Measurements from ENCODE around the gene MYADML2.

The MYADML2 gene

DNA sequence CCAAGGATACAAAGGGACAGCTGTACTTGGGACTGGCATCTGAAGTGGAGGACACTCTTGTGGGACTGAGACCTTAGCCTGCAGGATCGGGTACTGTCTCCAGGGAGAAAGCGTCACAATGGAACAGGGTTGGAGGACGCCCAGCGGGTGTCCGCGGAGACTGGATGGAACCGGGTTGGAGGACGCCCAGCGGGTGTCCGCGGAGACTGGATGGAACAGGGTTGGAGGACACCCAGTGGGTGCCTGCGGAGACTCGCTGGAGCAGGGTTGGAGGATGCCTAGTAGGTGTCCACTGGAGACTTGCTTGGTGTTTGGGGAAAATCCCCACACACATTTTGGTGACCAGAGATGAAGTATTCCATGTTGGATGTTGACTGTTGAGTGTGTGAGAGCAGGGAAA is at the start of gene MYADML2:
Gene MYADML2, minus strand, starts transcription at position 45 of the 400 bp plus-strand sequence. CDS start 5,492 bp downstream, outside the sequence.
- ATAC-seq = no peak
- TF ChIP-seq PPARA (CRISPR knock-in tag; IDR thresholded peaks at IDR 0.05; ENCODE audit: borderline replicate concordance) = no peak
- TF ChIP-seq GLIS3 (CRISPR knock-in tag; IDR thresholded peaks at IDR 0.05) = no peak
- TF ChIP-seq TSHZ2 (CRISPR knock-in tag; IDR thresholded peaks at IDR 0.05) = no peak
- no peak for TF ChIP-seq CSDC2 (CRISPR knock-in tag; IDR thresholded peaks at IDR 0.05)

DNA sequence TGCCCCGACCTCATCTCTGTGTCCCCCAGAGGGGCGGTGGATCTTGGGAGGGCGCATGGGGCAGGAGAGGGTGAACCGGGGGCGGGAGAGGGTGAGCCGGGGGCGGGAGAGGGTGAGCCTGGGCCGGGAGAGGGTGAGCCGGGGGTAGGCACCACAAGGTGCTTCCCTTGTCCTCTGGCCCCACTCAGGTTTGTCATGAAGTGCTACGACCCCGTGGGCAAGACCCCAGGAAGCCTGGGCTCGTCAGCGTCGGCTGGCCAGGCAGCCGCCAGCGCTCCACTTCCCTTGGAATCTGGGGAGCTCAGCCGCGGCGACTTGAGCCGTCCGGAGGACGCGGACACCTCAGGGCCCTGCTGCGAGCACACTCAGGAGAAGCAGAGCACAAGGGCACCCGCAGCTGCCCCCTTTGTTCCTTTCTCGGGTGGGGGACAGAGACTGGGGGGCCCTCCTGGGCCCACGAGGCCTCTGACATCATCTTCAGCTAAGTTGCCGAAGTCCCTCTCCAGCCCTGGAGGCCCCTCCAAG is 49.3 kb upstream of the MYADML2 start:
- no peak for ATAC-seq
- TF ChIP-seq ISL1 (CRISPR knock-in tag; IDR thresholded peaks at IDR 0.05) (no peak), RARB (CRISPR knock-in tag; IDR thresholded peaks at IDR 0.05) (no peak), TOX (CRISPR knock-in tag; IDR thresholded peaks at IDR 0.05; ENCODE audit: borderline replicate concordance) (no peak), ZFP3 (CRISPR knock-in tag; IDR thresholded peaks at IDR 0.05) (no peak), ARNTL (CRISPR knock-in tag; IDR thresholded peaks at IDR 0.05; ENCODE audit: borderline replicate concordance, low read depth) (no peak), GLIS3 (CRISPR knock-in tag; IDR thresholded peaks at IDR 0.05) (no peak), OSR1 (CRISPR knock-in tag; IDR thresholded peaks at IDR 0.05) (no peak), BACH2 (CRISPR knock-in tag; IDR thresholded peaks at IDR 0.05; ENCODE audit: borderline replicate concordance) (no peak), CSDC2 (CRISPR knock-in tag; IDR thresholded peaks at IDR 0.05) (no peak), ZNF70 (CRISPR knock-in tag; IDR thresholded peaks at IDR 0.05) (no peak), ZNF565 (CRISPR knock-in tag; conservative IDR thresholded peaks at IDR 0.05; ENCODE audit: low read depth) (no peak), ESRRG (CRISPR knock-in tag; IDR thresholded peaks at IDR 0.05) (no peak), ZC3H10 (CRISPR knock-in tag; IDR thresholded peaks at IDR 0.05) (no peak), ZNF8 (CRISPR knock-in tag; IDR thresholded peaks at IDR 0.05) (no peak), PPARA (CRISPR knock-in tag; IDR thresholded peaks at IDR 0.05; ENCODE audit: borderline replicate concordance) (no peak), TSHZ2 (CRISPR knock-in tag; IDR thresholded peaks at IDR 0.05) (no peak), ZFP30 (CRISPR knock-in tag; IDR thresholded peaks at IDR 0.05) (no peak), CSRNP3 (CRISPR knock-in tag; IDR thresholded peaks at IDR 0.05) (no peak)
- TF ChIP-seq, protein P1, sequence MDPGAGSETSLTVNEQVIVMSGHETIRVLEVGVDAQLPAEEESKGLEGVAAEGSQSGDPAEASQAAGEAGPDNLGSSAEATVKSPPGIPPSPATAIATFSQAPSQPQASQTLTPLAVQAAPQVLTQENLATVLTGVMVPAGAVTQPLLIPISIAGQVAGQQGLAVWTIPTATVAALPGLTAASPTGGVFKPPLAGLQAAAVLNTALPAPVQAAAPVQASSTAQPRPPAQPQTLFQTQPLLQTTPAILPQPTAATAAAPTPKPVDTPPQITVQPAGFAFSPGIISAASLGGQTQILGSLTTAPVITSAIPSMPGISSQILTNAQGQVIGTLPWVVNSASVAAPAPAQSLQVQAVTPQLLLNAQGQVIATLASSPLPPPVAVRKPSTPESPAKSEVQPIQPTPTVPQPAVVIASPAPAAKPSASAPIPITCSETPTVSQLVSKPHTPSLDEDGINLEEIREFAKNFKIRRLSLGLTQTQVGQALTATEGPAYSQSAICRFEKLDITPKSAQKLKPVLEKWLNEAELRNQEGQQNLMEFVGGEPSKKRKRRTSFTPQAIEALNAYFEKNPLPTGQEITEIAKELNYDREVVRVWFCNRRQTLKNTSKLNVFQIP (CRISPR knock-in tag; IDR thresholded peaks at IDR 0.05; ENCODE audit: borderline replicate concordance, low read depth) = no peak
- TF ChIP-seq, protein P2, sequence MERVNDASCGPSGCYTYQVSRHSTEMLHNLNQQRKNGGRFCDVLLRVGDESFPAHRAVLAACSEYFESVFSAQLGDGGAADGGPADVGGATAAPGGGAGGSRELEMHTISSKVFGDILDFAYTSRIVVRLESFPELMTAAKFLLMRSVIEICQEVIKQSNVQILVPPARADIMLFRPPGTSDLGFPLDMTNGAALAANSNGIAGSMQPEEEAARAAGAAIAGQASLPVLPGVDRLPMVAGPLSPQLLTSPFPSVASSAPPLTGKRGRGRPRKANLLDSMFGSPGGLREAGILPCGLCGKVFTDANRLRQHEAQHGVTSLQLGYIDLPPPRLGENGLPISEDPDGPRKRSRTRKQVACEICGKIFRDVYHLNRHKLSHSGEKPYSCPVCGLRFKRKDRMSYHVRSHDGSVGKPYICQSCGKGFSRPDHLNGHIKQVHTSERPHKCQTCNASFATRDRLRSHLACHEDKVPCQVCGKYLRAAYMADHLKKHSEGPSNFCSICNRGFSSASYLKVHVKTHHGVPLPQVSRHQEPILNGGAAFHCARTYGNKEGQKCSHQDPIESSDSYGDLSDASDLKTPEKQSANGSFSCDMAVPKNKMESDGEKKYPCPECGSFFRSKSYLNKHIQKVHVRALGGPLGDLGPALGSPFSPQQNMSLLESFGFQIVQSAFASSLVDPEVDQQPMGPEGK (CRISPR knock-in tag; IDR thresholded peaks at IDR 0.05; ENCODE audit: borderline replicate concordance) = no peak

Measured in SK-N-SH treated with all-trans-retinoic acid at 6 μM for 48 hours (cell line).